Neutrophil (primary cell): Measurements from ENCODE around the gene KRT4.

Experiments
- H3K27ac ChIP-seq: fragments of 200-600 bp; sonication (generic); 2 replicates; pipeline ENCODE4 v1.5.1; 2016; ENCODE audit warnings: mild to moderate bottlenecking, moderate library complexity
- H3K27me3 ChIP-seq: fragments of 200-600 bp; sonication (generic); 2 replicates; pipeline ENCODE4 v1.6.0; 2016; ENCODE audit warnings: mild to moderate bottlenecking
- H3K36me3 ChIP-seq: fragments of 200-600 bp; sonication (generic); 2 replicates; pipeline ENCODE4 v1.5.1; 2017
- H3K4me1 ChIP-seq, 2 experiments: fragments of 200-600 bp in 1 of 2; sonication (generic) in 1 of 2; 1 replicate in 1 of 2; 2 replicates in 1 of 2; pipeline versions ENCODE4 v1.5.1 to v1.6.1; 2013 to 2016; ENCODE audit warnings: low read depth in 1 of 2, low read length in 1 of 2, mild to moderate bottlenecking in 1 of 2, moderate library complexity in 1 of 2; ENCODE audit not compliant: control insufficient read depth in 1 of 2, insufficient read depth in 1 of 2
- H3K4me3 ChIP-seq, 2 experiments: fragments of 200-600 bp in 1 of 2; sonication (generic) in 1 of 2; 1 replicate in 1 of 2; 2 replicates in 1 of 2; pipeline ENCODE4 v1.5.1; 2013 to 2016; ENCODE audit warnings: low read depth in 1 of 2, low read length in 1 of 2, mild to moderate bottlenecking in 1 of 2, moderate library complexity in 1 of 2
- H3K9me3 ChIP-seq: fragments of 200-600 bp; sonication (generic); 2 replicates; pipeline ENCODE4 v1.5.1; 2016
- CTCF ChIP-seq: fragments of 200-600 bp; sonication (generic); IDR thresholded peaks from 2 replicates; pipeline ENCODE4 v1.5.1; 2016; ENCODE audit warnings: antibody characterized with exemption

Gene KRT4

GRCh38 chr12:52821826-52822660, 8.1 kb upstream of the KRT4 start:
- H3K4me1 ChIP-seq, result no peaks in the 10 kb centered on the region
- no peak overlapping the region for H3K27ac ChIP-seq
- no peaks in the 10 kb centered on the region for H3K9me3 ChIP-seq
- no peaks in the 10 kb centered on the region for H3K36me3 ChIP-seq
- peaks cover 12% of the 10 kb centered on the region for H3K27me3 ChIP-seq
- no peak for TF ChIP-seq CTCF
- no peak overlapping the region for H3K4me3 ChIP-seq

GRCh38 chr12:52821071-52821730, 7.3 kb upstream of the KRT4 start:
- Histone ChIP-seq H3K27me3 (peaks cover 12% of the 10 kb centered on the region), H3K27ac (no peak overlapping the region), H3K9me3 (no peaks in the 10 kb centered on the region), H3K36me3 (no peaks in the 10 kb centered on the region), H3K4me1 (no peaks in the 10 kb centered on the region), H3K4me3 (no peak overlapping the region)
- TF ChIP-seq CTCF, result no peak

- no peak for TF ChIP-seq CTCF
- Histone ChIP-seq H3K27me3 (peaks cover 12% of the 10 kb centered on the region), H3K9me3 (no peaks in the 10 kb centered on the region), H3K4me1 (no peaks in the 10 kb centered on the region), H3K36me3 (no peaks in the 10 kb centered on the region), H3K27ac (no peak overlapping the region), H3K4me3 (no peak overlapping the region)
These were observed 6.6 kb upstream of the KRT4 start for GRCh38 chr12:52820521-52820920.

GRCh38 chr12:52819731-52820510, 6.0 kb upstream of the KRT4 start:
- Histone ChIP-seq H3K36me3 (no peaks in the 10 kb centered on the region), H3K27ac (no peak overlapping the region), H3K9me3 (no peaks in the 10 kb centered on the region), H3K27me3 (peaks cover 12% of the 10 kb centered on the region), H3K4me3 (no peak overlapping the region), H3K4me1 (no peaks in the 10 kb centered on the region)
- no peak for TF ChIP-seq CTCF

GRCh38 chr12:52818887-52819420, 5.0 kb upstream of the KRT4 start:
- no peak overlapping the region for H3K4me3 ChIP-seq
- no peaks in the 10 kb centered on the region for H3K9me3 ChIP-seq
- TF ChIP-seq CTCF, result no peak
- peaks cover 12% of the 10 kb centered on the region for H3K27me3 ChIP-seq
- H3K4me1 ChIP-seq, result no peaks in the 10 kb centered on the region
- H3K27ac ChIP-seq, result no peak overlapping the region
- no peaks in the 10 kb centered on the region for H3K36me3 ChIP-seq
